ENCODE data around the gene SH3RF3.
A peak's percentile ranks its signal among the peaks of the same experiment; 100 is the strongest.

SH3RF3 gene

DNA sequence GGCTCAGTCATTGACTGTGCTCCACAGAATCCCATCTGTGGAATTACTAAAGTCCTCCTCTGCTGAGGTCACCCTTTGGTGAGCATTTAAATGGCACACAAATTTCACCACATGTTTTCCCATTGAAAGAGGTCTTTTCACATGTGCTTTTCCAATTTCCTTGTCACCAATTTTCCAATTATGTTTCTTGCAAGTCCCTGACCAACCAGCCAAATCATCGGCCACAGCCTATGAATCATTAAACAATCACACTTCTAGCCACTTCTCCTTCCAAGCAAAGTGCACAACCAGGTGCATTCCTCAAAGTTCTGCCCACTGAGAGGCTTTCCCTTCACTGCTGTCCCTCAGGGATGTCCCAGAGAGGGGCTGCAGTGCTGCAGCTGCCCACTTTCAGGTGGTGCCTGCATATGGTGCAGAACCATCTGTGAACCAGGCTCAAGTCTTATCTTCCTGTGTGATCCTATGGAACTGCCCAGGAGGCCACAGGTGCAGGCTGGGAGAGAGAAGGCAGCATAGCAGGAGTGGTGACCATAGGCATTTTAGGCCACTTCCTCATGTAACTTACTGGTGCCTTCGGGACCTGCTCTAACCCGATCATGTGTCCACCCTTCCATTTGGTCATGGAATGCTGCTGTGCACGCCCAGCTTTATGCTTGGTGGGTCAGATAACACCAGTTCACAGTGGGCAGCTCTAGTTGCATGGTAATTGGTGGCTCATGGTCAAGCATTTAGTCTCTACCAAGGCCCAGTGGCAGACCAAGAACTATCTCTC lies 331.7 kb downstream of the SH3RF3 start:
- no peak for DNase-seq

- no peak for DNase-seq
Observed at GRCh38 chr2:109463236-109463635, 334.2 kb downstream of the SH3RF3 start.

- no peak for DNase-seq
Observed at GRCh38 chr2:109463891-109464290, 334.9 kb downstream of the SH3RF3 start.

DNA sequence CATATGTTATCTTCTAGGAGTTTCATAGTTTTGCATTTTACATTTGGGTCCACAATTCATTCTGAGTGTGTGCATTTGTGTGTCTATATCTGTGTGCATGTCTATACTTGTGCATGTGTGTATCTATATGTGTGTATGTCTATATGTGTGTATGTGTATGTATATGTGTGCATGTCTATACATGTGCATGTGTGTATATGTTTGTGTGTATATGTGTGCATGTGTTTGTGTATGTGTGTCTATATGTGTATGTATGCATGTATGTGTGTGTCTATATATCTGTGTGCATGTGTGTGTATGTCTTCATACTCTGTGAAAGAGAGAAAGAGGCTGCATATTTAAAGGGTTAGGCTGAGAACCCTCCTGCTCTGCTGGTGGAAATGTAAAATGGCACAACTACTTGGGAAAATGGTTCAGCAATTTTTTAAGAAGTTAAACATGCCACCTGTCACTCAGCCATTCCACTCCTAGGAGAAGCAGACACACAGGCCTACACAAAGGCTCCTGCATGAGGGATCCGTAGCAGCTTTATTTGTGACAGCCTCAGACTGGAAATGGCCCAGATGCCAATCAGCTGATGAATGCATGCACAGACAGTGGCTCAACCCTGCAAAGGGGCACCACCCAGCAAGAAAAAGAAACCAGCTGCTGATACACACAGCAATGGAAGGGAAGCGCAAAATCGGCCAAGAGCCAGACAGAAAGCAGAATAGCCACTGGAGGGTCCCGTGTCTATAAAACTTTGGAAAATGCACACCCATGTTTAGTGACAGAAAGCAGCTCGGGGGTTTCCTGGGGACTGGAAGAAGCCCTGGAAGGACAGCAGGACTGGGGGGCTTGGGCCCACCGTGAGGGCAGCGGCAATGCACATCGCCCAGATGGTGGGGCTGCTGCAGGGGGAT lies 337.9 kb downstream of the SH3RF3 start:
- peak; percentile 78 for DNase-seq

DNA sequence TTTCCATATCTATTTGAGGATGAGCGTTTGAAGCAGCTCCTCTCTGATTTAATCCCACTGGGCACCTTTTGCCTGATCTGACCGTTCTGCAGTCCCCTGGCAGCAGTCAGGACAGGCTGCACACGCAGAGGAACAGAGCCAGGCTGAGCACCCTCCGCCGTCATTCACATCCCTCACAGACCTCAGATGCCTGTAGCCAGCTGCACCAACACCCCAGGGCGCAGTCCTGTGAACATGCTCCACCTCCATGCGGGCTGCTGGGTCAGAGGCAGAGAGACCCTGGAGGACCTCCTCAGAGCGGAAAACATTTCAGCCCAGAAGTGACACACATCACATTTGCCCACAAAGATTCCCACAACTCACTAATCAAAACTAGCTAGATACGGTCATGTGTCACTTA lies 338.7 kb downstream of the SH3RF3 start:
- no peak for DNase-seq

- DNase-seq = no peak
Observed at GRCh38 chr2:109468893-109469292, 339.9 kb downstream of the SH3RF3 start.

- DNase-seq = no peak
Observed at GRCh38 chr2:109471658-109472057, 342.7 kb downstream of the SH3RF3 start.

DNA sequence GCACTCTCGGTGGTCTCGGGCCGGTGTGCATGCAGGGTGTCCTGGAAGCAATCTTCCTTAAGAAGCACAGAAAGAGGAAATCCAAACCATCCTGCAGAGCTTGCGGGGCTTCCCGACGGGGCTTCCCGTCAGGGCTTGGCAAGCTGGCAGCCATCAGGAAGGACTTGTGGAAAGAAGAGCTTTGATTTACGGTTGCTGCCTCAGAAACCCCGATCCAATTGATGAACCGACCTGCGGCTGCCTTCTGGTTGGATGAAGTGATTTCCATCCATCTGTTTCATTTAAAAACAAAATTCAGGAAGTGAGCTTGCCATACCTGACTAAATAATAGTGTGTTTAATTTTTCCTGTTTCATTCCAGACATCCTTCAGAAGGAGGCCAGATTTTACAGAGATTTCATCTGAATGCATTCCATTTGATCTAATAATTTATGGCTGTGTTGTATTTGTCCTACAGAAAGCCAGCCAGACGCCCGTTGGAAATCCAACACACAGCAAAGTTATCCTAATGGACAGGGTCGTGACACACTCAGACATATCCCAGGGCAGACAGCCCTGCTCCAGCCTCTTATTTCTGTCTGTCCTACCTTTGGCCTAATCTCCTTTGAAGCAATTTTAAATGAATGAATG lies 343.4 kb downstream of the SH3RF3 start:
- DNase-seq = no peak

GRCh38 chr2:109472974-109473373 lies 344.0 kb downstream of the SH3RF3 start:
- DNase-seq = no peak

DNA sequence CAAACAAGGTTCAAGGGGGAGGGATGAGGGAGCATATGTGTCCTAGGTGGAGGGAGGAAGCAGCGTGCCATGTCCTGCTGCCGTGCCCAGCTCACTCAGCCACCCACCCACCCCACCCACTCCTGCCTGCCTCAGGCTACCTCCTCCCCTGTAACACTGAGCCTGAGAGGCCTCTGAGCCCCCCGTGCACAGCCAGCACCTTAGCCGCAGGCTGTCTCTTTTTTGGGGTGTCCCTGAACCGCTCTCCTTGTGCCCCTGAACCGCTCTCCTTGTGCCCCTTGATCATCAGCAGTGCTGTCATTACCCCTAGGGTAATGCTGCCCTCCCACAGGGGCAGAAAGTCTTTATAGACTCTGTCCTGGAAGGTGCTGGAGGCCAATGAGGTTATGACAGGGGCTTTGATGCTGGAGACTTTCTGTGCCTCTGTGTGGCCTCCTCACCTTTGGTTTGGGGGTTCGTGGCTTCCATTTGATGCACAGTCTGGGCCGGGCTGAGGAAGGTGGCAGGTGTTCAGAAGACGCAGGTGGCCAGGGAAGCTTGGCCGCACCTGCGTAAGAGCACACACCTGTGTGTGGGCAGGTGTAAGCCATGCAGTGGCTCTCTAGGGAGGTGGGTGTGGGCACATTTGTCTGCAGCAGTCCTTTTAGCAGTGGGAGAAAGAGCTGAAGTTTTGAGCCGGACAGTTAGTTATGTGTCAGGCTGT lies 344.8 kb downstream of the SH3RF3 start:
- DNase-seq = no peak

DNA sequence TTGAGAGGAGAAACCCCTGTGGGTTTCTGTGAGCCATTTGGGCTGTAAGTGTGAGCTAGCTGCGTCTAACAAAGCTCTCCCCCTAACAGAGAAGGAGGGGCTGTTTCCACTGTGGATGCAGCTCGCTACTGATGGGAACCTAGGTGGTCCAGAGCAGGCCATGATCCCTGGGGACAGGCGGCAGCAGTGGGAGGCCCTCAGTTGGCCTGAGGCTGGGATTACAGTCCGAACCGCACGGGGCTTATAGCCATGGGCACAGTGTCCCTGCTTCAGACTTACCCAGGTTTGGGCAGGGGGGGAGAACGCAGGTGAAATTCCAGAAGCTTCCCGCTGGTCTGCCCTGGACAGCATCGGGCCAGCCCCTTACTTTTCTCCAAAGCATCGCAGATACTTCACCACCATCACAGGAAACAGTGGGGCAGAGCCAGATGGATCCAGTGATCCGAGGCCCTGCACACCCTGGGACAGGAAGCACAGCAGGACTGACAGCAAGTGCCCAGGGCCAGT lies 345.4 kb downstream of the SH3RF3 start:
- no peak for DNase-seq

GRCh38 chr2:109475531-109476210 lies 346.7 kb downstream of the SH3RF3 start:
- DNase-seq = peak; percentile 72

DNA sequence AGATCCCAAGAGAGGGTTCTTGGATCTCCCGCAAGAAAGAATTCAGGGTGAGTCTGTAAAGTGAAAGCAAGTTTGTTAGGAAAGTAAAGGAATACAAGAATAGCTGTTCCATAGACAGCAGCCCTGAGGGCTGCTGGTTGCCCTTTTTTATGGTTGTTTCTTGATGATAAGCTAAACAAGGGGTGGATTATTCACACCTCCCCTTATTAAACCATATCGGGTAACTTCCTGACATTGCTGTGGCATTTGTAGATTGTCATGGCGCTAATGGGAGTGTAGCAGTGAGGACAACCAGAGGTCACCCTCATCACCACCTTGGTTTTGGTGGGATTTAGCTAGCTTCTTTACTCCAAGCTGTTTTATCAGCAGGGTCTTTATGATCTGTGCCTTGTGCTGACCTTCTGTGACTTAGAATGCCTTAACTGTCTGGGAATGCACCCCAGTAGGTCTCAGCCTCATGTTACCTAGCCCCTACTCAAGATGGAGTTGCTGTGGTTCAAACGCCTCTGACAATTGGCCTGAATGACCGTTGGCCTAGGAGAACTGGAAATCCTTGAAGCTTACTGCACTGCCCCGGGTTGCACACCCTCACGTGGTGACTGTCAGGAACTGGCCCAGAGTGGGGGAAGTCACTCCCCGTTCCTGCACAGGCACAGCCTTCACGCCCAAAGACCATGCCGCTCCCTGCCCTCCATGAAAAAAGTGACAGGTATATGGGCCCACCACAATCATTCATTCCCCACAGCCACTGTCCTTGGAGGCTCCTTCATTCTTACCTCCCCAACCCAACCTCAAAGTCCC lies 347.8 kb downstream of the SH3RF3 start:
- DNase-seq = no peak

DNA sequence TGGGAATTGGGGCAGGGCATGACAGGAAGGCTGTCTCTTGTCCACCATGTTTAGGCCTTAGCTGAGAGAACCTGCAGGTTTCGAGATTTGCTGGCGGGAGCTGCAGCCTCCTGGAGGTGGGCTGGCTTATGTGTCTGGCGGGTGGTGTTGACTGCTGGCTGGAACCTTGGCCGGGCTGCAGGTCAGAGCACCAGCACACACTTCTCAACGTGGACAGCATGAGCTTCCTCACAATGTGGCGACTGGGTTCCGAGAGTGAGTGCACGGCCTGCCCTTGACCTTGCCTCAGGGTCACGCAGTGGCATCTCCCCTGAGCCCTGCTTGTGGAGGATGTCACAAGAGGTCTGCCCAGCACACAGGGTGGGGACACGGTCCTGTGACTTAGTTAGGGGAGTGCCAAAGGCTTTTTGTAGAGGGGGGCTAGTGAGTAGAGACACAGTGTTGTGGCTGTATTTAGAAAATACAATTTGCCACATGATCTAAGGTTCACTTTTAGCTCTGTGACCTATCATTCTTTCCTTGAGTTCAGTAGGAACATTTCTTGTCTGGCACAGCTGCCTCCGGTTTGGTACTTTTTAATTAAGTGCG lies 350.0 kb downstream of the SH3RF3 start:
- no peak for DNase-seq

GRCh38 chr2:109479804-109480203 lies 350.8 kb downstream of the SH3RF3 start:
- no peak for DNase-seq

DNA sequence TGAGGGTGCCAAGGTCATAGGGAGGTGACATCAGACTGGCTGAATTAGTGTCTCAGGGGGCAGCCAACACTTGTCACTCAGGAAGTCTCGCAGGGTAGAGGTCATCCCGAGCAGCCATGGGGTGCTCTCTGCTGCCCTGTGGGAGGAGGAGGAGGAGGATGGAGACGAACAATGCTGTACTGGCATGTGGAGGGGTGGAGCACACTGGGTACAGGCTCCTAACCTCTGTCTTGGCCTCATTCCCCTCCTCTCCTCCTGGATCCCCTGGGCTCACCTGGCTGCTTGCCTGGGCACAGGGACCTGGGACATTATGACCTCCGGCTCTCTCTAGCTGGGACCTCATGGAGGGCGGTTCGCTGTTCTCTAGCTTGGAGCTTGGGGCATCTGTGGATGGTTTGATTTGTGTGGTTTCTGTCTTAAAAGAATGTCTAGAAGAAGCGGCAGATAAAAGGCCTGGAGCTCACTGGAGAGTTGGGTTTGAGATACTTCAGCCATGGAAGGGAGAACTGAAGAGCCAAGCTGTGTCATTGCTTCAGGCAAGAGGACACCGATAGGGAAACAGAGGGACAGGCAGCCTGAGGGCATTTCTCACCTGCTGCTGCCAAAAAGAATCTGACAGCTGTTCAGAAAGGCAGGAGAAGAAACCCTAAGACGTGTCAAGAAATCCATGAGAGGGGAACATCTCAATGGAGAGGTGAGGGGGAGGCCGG lies 351.6 kb downstream of the SH3RF3 start:
- no peak for DNase-seq

- no peak for DNase-seq
Observed at GRCh38 chr2:109481196-109481555, 352.2 kb downstream of the SH3RF3 start.

DNA sequence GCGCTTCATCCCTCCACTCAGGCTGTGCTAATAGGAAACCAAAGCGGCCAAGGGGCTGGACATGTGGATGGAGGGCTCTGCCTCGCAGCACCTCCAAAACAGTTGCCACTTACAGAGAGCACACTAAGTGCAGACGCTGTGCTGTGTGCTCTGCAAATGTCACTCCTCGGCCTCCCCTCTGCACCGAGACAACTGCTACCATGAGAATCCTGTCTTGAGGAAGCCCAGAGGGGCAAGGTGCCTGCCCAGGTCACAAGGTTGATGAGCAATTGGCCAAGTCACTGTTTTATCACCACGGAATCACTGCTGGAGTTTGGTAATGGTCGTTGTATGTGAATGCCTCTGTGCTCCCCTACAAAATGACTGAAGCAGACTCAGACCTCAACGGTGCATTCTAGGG lies 352.6 kb downstream of the SH3RF3 start:
- DNase-seq = no peak

- DNase-seq = no peak
Observed at GRCh38 chr2:109482361-109482861, 353.4 kb downstream of the SH3RF3 start.
